Left ventricle myocardium inferior (tissue), 1 donor: ENCODE results near the gene MYO1C. TPM values are rescaled to one million over a fixed set of nuclear protein-coding genes. Genes with fewer than 3 reads are reported as not detected.
A peak's percentile ranks its signal among the peaks of the same experiment; 100 is the strongest.

Experiments used
- DNase-seq: peaks from one replicate; pipeline ENCODE4 v3.0.0-alpha.2; 2020
- H3K27ac ChIP-seq: fragments of 200-600 bp; replicated peaks from 2 replicates; pipeline ENCODE4 v1.8.0; 2021
- H3K27me3 ChIP-seq: fragments of 200-600 bp; 2 replicates; pipeline ENCODE4 v1.8.0; 2021; ENCODE audit warnings: low read depth
- H3K36me3 ChIP-seq: fragments of 200-600 bp; 2 replicates; pipeline ENCODE4 v1.8.0; 2021
- H3K4me1 ChIP-seq: fragments of 200-600 bp; 2 replicates; pipeline ENCODE4 v1.8.0; 2021
- H3K4me3 ChIP-seq: fragments of 200-600 bp; 2 replicates; pipeline ENCODE4 v1.8.0; 2021; ENCODE audit warnings: mild to moderate bottlenecking, moderate library complexity
- H3K9me3 ChIP-seq: fragments of 200-600 bp; replicated peaks from 2 replicates; pipeline ENCODE4 v1.8.0; 2021
- intact Hi-C: fragments of 100-400 bp; cut with micrococcal nuclease; formaldehyde crosslinking; loops from one replicate; pipeline ENCODE4 v1.11.0; 2022
- total RNA-seq: library from RNA; stranded (reverse); fragmentation: NEBNext Ultra II Directional; extraction: Animal tissue kit (Norgen Biotek cat#: 25700); gene quantifications from one replicate; pipeline ENCODE4 v1.2.1, GENCODE V29; 2021
- TF ChIP-seq, protein P1 (sequence below): fragments of 200-600 bp; IDR thresholded peaks from 2 replicates; pipeline ENCODE4 v1.8.0; 2021; ENCODE audit warnings: antibody characterized with exemption, mild to moderate bottlenecking, borderline replicate concordance
- donor health status: DM: no; HTN: yes; CAD: no; lungs with severe emphysema.

Gene MYO1C
- total RNA-seq, 1 donor from 2014 or later: 150 TPM

DNA sequence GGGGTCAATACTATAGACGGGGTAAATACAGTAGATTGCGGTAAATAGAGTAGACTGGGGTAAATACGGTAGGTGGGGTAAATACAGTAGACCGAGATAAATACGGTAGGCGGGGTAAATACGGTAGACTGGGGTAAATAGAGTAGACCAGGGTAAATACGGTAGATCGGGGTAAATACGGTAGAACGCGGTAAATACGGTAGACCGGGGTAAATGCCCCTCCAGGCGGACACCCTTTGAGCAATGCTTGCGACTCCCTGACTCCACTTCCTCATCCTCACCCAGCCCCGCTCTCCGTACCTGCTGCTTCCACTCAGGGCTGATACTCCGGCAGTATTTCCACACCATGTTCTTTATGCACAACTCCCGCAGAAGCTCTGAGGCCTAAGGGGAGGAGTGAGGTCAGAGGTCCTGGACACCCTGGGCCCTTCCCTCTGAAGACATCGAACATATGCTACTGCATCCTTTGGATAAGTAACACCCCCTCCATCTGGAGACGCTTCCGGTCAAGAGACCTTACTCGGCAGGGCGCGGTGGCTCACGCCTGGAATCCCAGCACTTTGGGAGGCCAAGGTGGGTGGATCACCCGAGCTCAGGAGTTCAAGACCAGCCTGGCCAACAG, 23.1 kb downstream of the MYO1C start:
- Histone ChIP-seq H3K4me3 (no peak overlapping the region), H3K27ac (no peak overlapping the region), H3K36me3 (peaks cover 98% of the 10 kb centered on the region), H3K27me3 (no peaks in the 10 kb centered on the region), H3K4me1 (no peaks in the 10 kb centered on the region), H3K9me3 (no peaks in the 10 kb centered on the region)
- TF ChIP-seq, protein P1, sequence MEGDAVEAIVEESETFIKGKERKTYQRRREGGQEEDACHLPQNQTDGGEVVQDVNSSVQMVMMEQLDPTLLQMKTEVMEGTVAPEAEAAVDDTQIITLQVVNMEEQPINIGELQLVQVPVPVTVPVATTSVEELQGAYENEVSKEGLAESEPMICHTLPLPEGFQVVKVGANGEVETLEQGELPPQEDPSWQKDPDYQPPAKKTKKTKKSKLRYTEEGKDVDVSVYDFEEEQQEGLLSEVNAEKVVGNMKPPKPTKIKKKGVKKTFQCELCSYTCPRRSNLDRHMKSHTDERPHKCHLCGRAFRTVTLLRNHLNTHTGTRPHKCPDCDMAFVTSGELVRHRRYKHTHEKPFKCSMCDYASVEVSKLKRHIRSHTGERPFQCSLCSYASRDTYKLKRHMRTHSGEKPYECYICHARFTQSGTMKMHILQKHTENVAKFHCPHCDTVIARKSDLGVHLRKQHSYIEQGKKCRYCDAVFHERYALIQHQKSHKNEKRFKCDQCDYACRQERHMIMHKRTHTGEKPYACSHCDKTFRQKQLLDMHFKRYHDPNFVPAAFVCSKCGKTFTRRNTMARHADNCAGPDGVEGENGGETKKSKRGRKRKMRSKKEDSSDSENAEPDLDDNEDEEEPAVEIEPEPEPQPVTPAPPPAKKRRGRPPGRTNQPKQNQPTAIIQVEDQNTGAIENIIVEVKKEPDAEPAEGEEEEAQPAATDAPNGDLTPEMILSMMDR: no peak
- no peak for DNase-seq
- intact Hi-C loops: no loop called here

- intact Hi-C loops: no loop called here
- TF ChIP-seq, protein P1: no peak
- no peak for DNase-seq
- H3K4me1 ChIP-seq: peaks cover 3% of the 10 kb centered on the region
- no peak overlapping the region for H3K4me3 ChIP-seq
- no peak overlapping the region for H3K27ac ChIP-seq
- H3K36me3 ChIP-seq: peaks cover 88% of the 10 kb centered on the region
- H3K27me3 ChIP-seq: no peaks in the 10 kb centered on the region
- H3K9me3 ChIP-seq: no peaks in the 10 kb centered on the region
These were observed 24.5 kb downstream of the MYO1C start for GRCh38 chr17:1467898-1468492.

DNA sequence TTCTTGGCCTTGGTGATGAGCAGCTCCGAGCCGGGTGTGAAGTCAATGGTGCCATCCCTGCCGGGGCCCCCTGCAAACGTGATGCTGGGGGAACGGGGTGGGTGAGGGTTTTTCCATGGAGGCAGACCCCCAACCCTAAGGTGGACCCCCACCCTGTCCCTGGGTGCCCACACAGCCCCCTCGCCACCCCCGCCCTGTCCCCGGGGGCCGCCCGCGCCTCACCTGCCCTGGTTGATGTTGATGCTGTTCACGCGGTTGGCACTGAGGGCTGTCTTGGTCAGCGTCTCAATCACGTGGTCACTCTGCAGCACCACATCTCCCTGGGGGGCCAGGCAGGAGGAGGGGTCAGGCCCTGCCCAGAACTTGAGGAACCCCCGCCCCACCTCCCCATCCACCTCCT, 25.2 kb downstream of the MYO1C start:
- TF ChIP-seq, protein P1: no peak
- Histone ChIP-seq H3K36me3 (peaks cover 81% of the 10 kb centered on the region), H3K9me3 (no peaks in the 10 kb centered on the region), H3K4me3 (no peak overlapping the region), H3K4me1 (peaks cover 10% of the 10 kb centered on the region), H3K27me3 (no peaks in the 10 kb centered on the region), H3K27ac (no peak overlapping the region)
- no peak for DNase-seq
- intact Hi-C loops: no loop called here

GRCh38 chr17:1464186-1464585, 28.3 kb downstream of the MYO1C start:
- no peaks in the 10 kb centered on the region for H3K9me3 ChIP-seq
- intact Hi-C loops: no loop called here
- H3K4me1 ChIP-seq: peaks cover 38% of the 10 kb centered on the region
- TF ChIP-seq, protein P1: no peak
- no peak for DNase-seq
- H3K27me3 ChIP-seq: no peaks in the 10 kb centered on the region
- peaks cover 50% of the 10 kb centered on the region for H3K36me3 ChIP-seq
- H3K27ac ChIP-seq: no peak overlapping the region
- H3K4me3 ChIP-seq: no peak overlapping the region

DNA sequence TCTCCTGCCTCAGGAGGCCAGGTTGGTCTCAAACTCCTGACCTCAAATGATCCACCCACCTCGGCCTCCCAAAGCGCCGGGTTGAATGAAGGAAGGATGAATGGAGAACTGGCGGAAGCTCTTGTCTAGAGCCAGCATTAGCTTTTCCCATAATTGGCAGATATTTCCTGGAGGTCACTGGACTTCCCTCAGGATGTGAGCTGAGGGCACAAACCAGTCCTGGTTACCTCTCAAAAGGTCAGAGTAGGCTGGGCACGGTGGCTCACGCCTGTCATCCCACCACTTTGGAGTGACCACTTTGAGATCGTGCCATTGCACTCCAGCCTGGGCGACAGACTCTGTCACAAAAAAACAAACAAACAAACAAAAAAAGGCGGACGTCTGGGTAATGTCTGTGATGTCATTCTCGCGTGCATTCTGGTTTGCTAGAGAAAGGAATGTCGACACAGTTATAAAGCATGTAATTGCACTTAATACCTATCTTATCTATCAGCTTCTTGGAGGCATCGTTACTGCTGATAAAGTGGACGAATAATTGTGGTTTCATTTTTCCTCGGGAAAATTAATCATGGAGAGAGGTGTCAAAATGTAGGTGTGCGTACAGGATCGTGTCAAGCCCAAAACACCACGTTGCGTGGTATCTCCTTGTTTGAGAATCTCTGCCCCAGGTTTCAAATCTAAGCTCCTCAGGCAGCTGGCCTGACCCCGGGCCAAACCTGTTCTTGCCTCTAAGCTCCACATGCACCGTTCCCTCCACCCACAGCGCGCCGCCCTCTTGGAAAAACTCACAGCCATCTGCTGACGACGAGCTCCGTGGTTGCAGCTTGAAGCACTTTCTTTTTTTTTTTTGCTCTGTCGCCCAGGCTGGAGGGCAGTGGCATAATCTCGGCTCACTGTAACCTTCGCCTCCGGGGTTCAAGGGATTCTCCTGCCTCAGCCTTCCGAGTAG, 30.0 kb downstream of the MYO1C start:
- no peak for DNase-seq
- intact Hi-C loops: no loop called here

More for the DNA sequence above, 30.0 kb downstream of the MYO1C start:
- H3K27me3 ChIP-seq: no peaks in the 10 kb centered on the region
- no peak overlapping the region for H3K4me3 ChIP-seq
- H3K9me3 ChIP-seq: no peaks in the 10 kb centered on the region
- H3K4me1 ChIP-seq: peaks cover 38% of the 10 kb centered on the region
- peaks cover 35% of the 10 kb centered on the region for H3K36me3 ChIP-seq
- H3K27ac ChIP-seq: peak overlapping the region; percentile 55
- TF ChIP-seq, protein P1: no peak
